NCI-H2227 (cell line): Measurements from ENCODE around the gene NAV2.
"Not testable (repeated sequence)": the region's sequence is repeated elsewhere in the genome, so short reads cannot be mapped to it uniquely, and the experiment has no call there.

ENCODE experiments used
- DNase-seq: peaks from one replicate; lab custom pipeline; 2025; ENCODE audit not compliant: unreplicated experiment; lab: John Stamatoyannopoulos, UW

Gene NAV2

GRCh38 chr11:19882356-19882755 lies 169.7 kb downstream of the NAV2 start:
- no peak for DNase-seq

GRCh38 chr11:19886498-19886897 lies 173.9 kb downstream of the NAV2 start:
- DNase-seq: no peak

GRCh38 chr11:19887842-19888241 lies 175.2 kb downstream of the NAV2 start:
- peak; percentile 51 for DNase-seq

GRCh38 chr11:19889531-19889930 lies 176.9 kb downstream of the NAV2 start:
- no peak for DNase-seq

- no peak for DNase-seq
Measured at GRCh38 chr11:19890308-19890707, 177.7 kb downstream of the NAV2 start.

- no peak for DNase-seq
Measured at GRCh38 chr11:19891022-19891421, 178.4 kb downstream of the NAV2 start.

GRCh38 chr11:19892387-19892786 lies 179.8 kb downstream of the NAV2 start:
- no peak for DNase-seq

- no peak for DNase-seq
Measured at GRCh38 chr11:19892876-19893275, 180.2 kb downstream of the NAV2 start.

GRCh38 chr11:19894404-19894803 lies 181.8 kb downstream of the NAV2 start:
- no peak for DNase-seq

- not testable (repeated sequence) for DNase-seq
Measured at GRCh38 chr11:19895037-19895436, 182.4 kb downstream of the NAV2 start.

- no peak for DNase-seq
Measured at GRCh38 chr11:19895776-19896175, 183.1 kb downstream of the NAV2 start.

- peak; percentile 79 for DNase-seq
Measured at GRCh38 chr11:19903620-19904069, 191.0 kb downstream of the NAV2 start.

GRCh38 chr11:19905280-19905853 lies 192.7 kb downstream of the NAV2 start:
- DNase-seq: peak; percentile 53

GRCh38 chr11:19906126-19906525 lies 193.5 kb downstream of the NAV2 start:
- DNase-seq: no peak

- DNase-seq: no peak
Measured at GRCh38 chr11:19907008-19907579, 194.5 kb downstream of the NAV2 start.

GRCh38 chr11:19907839-19908238 lies 195.2 kb downstream of the NAV2 start:
- no peak for DNase-seq

GRCh38 chr11:19910931-19911330 lies 198.3 kb downstream of the NAV2 start:
- no peak for DNase-seq

- no peak for DNase-seq
Measured at GRCh38 chr11:19912115-19912957, 199.7 kb downstream of the NAV2 start.

- DNase-seq: no peak
Measured at GRCh38 chr11:19912958-19913892, 200.6 kb downstream of the NAV2 start.

GRCh38 chr11:19913893-19914249 lies 201.2 kb downstream of the NAV2 start:
- DNase-seq: no peak

- no peak for DNase-seq
Measured at GRCh38 chr11:19915808-19916207, 203.2 kb downstream of the NAV2 start.
